NCI-H446 (cell line): Measurements from ENCODE around the gene AGTRAP.

ENCODE experiments used
- DNase-seq, 2 experiments: peaks; one replicate each; lab custom pipeline; 2025; lab: John Stamatoyannopoulos, UW

Gene AGTRAP

GRCh38 chr1:11784256-11784992 is 48.5 kb downstream of the AGTRAP start:
- no peak for DNase-seq

DNA sequence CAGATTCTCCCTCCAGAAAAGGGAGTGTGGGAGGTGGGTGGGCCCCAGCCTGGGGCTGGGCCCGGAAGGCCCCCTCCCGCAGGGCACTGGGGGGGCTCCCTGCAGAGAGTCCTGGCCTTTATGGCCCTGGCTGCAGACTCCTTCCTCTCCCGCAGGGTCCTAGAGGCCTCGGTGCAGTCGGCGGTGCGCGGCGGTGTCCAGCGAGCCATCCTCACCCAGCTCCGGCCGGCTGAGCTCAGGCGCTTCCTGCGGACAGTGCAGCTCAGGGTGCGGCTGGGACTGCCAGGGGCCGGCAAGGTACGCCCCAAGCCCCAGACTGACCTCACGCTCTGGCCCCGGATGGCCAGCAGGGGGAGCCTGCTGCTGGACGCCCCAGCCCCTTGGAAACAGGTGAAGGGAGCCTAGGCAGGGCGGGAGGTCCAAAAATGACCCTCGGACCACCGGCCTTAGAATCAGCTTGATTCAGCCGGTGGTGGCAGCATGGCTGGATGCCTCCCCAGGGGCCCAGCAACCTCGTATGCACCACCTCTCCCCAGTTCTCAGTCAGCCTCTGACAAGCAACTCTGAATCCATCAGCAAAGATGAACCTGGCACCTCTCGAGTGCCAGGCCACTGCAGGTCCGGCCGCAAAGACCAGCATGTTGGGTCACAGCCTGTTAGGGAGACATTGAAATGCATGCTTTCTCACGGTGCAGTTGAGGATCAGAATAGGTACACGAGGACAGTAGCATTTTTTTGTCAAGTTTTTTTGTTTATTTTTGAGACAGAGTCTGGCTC is 49.2 kb downstream of the AGTRAP start:
- DNase-seq, result peak in 1 of 2 experiments; percentile 16

DNA sequence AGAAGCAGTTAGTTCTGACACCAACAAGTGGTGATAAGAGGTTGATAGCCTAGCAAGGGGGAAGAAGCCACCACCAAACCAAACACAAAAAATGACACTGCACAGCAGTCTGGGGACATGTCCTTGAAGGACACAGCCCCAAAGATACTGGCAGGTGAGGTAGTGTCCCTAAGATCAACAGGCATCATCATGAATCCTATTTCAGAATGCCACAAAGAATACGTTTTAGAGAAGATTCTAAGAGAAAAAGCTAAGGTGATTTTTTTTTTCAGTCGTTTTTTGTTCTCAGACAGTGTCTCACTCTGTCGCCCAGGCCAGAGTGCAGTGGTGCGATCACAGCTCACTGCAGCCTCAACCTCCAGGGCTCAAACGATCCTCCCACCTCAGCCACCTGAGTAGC is 50.2 kb downstream of the AGTRAP start:
- DNase-seq, result no peak

GRCh38 chr1:11787251-11787803 is 51.4 kb downstream of the AGTRAP start:
- DNase-seq, result no peak

- DNase-seq, result no peak
Measured at GRCh38 chr1:11787804-11788436, 52.0 kb downstream of the AGTRAP start.

DNA sequence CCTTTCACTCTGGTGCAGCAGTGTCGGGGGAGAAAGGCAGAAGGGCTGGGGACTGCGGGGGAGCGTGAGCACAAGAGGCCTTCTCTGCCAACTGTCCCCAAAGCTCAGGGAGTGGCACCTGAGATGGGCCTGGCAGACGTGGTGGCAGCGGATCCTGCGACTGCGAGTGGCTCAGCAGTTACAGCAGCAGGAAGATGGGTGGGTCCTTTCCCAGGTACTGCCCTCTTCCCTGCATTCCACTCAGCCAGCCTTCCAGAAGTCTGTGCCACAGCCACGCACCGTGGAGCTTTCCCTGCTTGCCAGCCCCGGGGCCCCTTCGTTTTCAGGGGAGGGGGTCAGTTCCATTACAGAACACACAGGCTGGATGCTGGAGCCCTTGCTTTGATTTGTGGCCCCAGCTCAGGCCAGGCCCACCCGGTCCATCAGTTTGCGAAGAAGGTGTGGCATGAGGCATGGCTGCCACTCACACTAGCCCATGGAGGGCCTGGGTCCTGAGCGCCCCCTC is 52.7 kb downstream of the AGTRAP start:
- DNase-seq, result no peak

DNA sequence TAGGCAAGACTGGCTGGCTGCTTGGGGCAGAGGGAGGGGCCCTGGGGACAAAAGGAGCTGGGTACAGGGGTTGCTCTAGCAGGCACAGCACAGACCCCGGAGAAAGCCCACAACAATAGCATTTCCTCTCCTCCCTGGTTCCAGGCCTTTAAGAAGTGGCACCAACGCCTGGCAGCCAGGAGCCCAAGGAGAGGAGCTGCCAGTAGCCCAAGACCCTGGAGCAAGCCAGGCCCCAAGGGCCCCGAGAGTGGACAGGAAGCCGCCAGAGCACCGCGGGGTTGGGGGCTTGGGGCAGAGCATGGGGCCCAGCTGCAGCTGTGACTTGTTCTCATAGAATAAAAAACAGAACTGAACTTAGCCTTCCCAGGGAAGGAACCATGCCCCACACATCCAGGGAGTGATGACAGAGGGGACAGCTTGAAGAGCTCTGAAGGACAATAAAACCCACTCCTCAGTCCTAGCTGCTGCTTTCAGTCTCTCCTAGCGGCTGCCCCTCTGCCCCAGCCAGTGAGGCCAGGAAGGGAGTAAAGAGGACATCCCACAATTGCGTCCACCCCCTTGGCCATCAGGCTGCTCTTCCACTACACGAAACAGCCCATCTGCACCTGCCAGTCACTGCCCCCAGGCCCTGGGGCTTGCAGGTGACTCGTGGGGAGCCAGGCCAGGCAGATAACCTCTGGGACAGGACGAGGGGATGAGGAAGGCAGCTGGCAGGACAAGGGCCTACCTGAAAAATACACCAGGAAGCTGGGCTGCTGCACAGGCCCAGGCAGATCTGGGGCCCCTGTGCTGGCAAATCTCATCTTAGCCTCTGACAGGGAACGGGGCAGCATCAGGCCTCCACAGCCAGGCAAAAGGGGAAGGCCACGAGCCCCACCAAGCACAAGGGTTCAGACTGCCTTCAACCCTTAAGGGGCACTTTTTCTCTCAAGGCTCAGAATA is 53.5 kb downstream of the AGTRAP start:
- DNase-seq, result no peak

DNA sequence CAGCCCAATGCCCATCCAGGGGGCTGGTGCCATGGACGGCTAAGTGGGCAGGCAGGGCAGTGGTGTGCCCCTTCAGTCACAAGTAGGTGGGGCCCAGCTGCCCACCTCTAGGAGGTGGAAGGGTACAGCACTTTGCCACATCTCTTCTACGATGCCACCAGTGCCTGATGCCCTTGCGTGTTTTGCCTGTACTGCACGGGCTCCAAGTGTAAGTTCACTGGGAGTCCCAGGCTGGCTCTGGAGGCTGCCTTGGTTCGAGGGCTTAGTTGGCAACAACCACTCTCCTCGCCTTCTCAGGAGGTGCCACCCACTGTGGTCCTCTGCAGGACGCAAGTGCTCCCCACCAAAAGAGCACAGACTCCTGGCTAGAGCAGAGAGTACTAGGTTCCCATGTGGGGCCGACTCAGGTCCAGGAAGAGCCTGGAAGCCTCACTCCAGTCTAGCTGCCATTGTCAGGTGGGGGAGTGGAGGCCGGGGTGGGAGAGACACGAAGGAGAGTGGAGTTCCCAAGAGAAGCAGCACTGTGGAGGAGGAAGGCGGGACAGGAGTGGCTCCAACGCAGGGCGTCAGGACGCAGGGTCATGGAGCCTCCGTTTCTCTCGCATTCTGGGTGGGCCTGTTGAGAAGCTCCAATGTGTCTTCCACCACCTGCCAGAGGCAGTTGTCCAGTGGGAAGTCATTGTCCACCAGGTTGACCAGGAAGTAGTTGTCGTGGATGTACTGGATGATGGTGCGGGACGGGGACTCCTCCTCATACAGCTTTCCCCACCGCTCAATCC is 54.4 kb downstream of the AGTRAP start:
- no peak for DNase-seq

GRCh38 chr1:11790880-11791715 is 55.2 kb downstream of the AGTRAP start:
- DNase-seq, result no peak

DNA sequence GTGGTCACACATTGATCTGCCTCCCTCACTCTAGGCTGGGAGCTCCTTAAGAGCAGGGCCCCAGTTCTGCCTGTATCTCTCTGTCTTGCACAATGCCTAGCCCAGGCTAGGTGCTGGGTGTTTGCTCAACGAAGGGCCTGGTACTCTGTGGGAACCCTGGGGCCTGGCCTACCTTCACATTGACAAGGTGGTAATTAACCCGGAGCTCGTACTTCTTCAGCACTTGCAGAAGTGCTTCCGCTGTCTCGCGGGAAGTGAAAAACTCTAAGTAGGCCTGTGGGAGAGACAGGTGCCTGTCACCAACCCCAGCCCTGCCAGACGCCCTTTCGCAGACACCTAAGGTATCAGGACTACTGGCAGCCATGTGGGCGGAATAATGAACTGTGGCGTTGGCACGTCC is 56.2 kb downstream of the AGTRAP start:
- no peak for DNase-seq

GRCh38 chr1:11793819-11794218 is 57.9 kb downstream of the AGTRAP start:
- DNase-seq, result no peak

DNA sequence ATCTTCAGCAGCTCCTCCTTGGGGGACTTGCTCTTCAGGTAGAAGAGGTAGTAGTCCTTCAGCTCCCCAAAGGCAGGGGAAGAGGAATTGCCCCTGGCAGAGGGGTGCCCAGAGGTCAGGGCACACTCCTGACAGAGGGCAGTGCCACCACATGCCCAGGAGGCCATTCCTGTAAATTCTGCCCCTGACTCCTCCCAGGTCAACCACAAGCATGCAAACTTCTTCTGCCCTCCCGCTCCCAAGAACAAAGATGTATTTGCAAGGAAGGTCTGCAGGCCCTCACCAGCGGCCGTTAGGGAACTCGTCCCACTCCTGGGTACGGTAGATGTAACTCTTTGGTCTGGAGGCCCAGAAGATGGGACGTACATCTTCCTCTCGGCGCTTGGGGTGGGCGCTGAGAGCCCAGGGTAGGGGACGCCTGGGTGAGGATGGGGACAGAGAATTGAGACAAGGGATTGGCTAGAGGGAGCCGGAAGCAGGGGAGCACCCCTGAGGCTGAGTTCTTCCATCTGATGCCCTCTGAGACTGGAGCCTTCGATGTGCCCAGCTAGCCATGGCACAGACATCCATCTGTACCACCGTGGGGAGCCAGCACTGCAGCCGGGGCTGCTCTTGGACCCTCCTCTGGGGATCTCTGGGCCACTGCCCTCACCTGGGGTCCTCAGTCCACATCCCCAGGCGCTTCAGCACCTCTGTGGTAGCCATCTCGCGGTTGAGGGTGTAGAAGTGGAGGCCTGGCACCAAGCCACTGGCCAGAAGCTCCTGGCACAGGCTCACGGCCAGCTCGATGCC is 58.7 kb downstream of the AGTRAP start:
- no peak for DNase-seq

- no peak for DNase-seq
Measured at GRCh38 chr1:11795238-11795890, 59.4 kb downstream of the AGTRAP start.

GRCh38 chr1:11796036-11796828 is 60.3 kb downstream of the AGTRAP start:
- DNase-seq, result no peak

GRCh38 chr1:11797525-11798216 is 61.7 kb downstream of the AGTRAP start:
- no peak for DNase-seq

- no peak for DNase-seq
Measured at GRCh38 chr1:11799099-11799498, 63.2 kb downstream of the AGTRAP start.

DNA sequence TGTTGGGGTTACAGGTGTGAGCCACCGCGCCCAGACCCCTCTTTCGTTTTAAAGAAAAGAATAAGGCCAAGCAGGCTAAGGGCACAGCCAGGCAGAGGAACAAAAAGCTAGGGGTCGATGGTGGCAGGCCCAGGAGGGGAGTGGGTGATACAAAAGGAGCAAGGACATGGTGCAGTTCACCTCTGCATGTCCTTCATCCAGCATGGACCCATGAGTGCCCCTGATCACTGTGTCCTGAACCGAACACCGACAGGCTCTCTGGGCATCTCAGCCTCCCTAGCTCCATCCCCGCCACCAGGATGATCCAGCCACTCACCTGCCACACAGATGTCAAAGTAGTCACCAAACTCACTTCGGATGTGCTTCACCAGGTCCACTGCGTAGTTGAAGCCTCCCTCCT is 64.0 kb downstream of the AGTRAP start:
- no peak for DNase-seq
